Activated T-helper 1 cell treated with anti-CD3 and anti-CD28 coated beads, Interleukin-12 subunit alpha, Interleukin-12 subunit beta, Interleukin-2, Interleukin-4 antibody, amounts not matched to agents 30 ng/mL and 10 ng/mL and 1 ng/mL, durations not matched to agents 14 hours and 24 hours and 36 hours (primary cell): ENCODE measurements around the gene IGSF1. TPM values are rescaled to one million over a fixed set of nuclear protein-coding genes. Genes with fewer than 3 reads are reported as not detected.
"Not testable (repeated sequence)": the region's sequence is repeated elsewhere in the genome, so short reads cannot be mapped to it uniquely, and the experiment has no call there.

Experiments
- DNase-seq: peaks from one replicate; pipeline ENCODE4 v3.0.0; 2021; ENCODE audit warnings: low spot score
- H3K27ac Mint-ChIP-seq: one replicate; pipeline ENCODE4 v1.8.0; 2021; ENCODE audit warnings: mild to moderate bottlenecking, mixed read lengths
- H3K27me3 Mint-ChIP-seq: one replicate; pipeline ENCODE4 v1.8.0; 2022; ENCODE audit warnings: mild to moderate bottlenecking, moderate library complexity, mixed read lengths; ENCODE audit not compliant: insufficient read depth
- H3K36me3 Mint-ChIP-seq: one replicate; pipeline ENCODE4 v1.8.0; 2021; ENCODE audit warnings: low read depth, mixed read lengths
- H3K4me1 Mint-ChIP-seq: one replicate; pipeline ENCODE4 v1.8.0; 2021; ENCODE audit warnings: low read depth, mixed read lengths
- H3K4me3 Mint-ChIP-seq: one replicate; pipeline ENCODE4 v1.8.0; 2021; ENCODE audit warnings: mild to moderate bottlenecking, moderate library complexity, mixed read lengths
- H3K9me3 Mint-ChIP-seq: one replicate; pipeline ENCODE4 v1.8.0; 2021; ENCODE audit warnings: mixed read lengths
- intact Hi-C: fragments of 100-400 bp; cut with micrococcal nuclease; formaldehyde crosslinking; loops from one replicate; pipeline ENCODE4 v1.15.1; 2024
- total RNA-seq: library from RNA; stranded (reverse); gene quantifications from 2 replicates; pipeline ENCODE4 v1.2.3, GENCODE V29; 2022

IGSF1 gene
- total RNA-seq, 1 donor from 2014 or later, result not detected

DNA sequence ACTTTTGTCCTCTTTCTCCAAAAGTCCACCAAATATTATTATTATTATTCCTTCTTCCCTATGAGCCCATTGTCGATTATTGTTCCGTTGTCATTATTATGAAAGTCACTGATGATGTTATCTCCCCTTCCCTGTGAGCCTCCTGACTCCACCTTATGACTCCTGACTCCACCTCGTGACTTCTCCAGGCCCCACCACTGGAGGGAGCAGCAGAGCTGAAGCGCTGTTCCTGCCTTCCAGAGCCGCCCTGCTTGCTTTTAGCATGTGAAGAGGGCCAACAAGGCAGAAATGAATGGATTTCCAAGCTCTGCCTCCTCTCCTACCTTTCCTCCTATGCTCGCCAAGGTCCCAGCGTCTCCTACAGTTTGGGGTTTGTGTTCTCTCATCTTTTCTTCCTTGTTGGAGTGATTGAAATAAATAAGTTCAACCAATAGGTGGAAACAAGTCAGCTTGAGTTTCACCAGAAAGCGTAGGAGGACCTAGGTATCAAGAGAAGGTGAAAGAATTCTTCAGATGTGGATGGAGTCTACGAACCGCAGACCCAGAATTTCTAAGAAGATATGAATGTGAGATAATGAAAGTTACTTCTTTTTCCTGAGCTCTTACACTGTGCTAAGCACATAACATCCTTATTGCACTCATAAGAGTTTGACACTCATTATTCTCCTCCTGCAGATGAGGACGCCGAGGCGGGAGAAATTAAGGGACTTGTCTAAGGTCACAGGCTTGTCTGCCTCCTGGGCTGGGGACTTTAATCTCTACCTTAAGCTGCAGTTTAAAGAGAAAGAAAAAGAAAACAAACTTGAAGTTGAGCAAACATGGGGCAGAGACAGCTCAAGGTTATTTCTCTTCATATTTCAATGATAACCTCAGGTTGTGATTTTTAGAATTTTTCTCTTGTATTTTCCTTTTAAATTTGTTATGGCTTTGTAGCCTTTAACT lies 26.1 kb downstream of the IGSF1 start:
- DNase-seq, result no peak
- no peaks in the 10 kb centered on the region for H3K4me1 Mint-ChIP-seq
- intact Hi-C loops, result no loop called here
- H3K36me3 Mint-ChIP-seq, result no peaks in the 10 kb centered on the region
- H3K4me3 Mint-ChIP-seq, result no peak overlapping the region
- H3K9me3 Mint-ChIP-seq, result no peaks in the 10 kb centered on the region
- no peak overlapping the region for H3K27ac Mint-ChIP-seq
- H3K27me3 Mint-ChIP-seq, result no peaks in the 10 kb centered on the region

DNA sequence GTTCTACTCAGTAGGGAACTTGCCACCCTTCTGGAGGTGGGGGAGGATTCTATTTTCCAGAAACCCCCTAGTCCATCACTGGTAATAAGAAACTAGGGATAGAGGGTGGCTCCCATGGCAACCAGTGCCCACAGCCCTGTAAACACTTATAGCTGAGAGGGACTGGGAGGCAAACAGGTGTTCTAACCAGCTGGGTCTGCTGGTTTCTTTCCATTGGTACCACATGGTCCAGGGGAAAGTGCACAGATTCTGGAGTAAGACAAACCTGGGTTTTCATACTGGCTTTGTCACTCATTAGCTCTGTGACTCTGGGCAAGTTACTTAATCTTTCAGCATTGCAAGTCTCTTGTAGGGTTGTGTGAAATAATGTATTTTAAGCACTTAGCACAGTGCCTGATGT lies 26.9 kb downstream of the IGSF1 start:
- H3K4me3 Mint-ChIP-seq, result no peak overlapping the region
- DNase-seq, result no peak
- H3K27me3 Mint-ChIP-seq, result no peaks in the 10 kb centered on the region
- H3K9me3 Mint-ChIP-seq, result no peaks in the 10 kb centered on the region
- no peaks in the 10 kb centered on the region for H3K4me1 Mint-ChIP-seq
- no peak overlapping the region for H3K27ac Mint-ChIP-seq
- intact Hi-C loops, result no loop called here
- H3K36me3 Mint-ChIP-seq, result no peaks in the 10 kb centered on the region

DNA sequence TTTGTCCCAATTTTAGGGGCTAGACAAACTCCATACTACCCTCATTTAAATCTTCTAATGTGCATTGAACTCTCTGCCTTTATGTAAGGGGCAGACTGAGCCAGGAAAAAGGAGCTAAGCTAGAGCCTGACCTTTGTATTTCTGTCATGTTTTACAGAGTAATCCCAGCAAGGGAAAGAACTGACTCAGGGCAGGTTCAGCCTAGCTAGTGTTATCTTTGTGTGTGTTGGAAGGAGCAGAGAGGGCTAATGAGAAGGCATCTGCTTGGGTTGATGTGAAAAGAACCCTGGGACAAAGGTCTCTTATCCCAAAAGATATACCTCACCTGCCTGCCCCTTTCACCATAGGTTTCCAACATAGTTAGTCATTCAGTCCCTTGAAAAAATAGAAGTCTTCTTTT lies 31.7 kb downstream of the IGSF1 start:
- Mint-ChIP-seq H3K27ac (no peak overlapping the region), H3K4me3 (no peak overlapping the region), H3K4me1 (no peaks in the 10 kb centered on the region), H3K27me3 (no peaks in the 10 kb centered on the region), H3K9me3 (no peaks in the 10 kb centered on the region), H3K36me3 (no peaks in the 10 kb centered on the region)
- no peak for DNase-seq
- intact Hi-C loops, result no loop called here

DNA sequence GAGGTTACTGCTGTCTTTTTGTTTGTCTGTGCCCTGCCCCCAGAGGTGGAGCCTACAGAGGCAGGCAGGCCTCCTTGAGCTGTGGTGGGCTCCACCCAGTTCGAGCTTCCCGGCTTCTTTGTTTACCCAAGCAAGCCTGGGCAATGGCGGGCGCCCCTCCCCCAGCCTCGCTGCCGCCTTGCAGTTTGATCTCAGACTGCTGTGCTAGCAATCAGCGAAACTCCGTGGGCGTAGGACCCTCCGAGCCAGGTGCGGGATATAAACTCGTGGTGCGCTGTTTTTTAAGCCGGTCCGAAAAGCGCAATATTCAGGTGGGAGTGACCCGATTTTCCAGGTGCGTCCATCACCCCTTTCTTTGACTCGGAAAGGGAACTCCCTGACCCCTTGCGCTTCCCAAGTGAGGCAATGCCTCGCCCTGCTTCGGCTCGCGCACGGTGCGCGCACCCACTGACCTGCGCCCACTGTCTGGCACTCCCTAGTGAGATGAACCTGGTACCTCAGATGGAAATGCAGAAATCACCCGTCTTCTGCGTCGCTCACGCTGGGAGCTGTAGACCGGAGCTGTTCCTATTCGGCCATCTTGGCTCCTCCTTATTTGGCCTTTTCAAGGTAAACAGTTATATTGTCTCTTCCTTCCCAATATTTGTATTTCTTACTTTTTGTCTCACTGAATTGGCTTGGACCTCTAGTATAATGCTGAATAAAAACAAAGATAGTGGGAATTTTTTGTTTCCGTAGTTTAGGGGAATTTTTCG lies 37.9 kb downstream of the IGSF1 start:
- H3K36me3 Mint-ChIP-seq, H3K9me3 Mint-ChIP-seq, intact Hi-C loops, H3K4me3 Mint-ChIP-seq, H3K4me1 Mint-ChIP-seq, H3K27me3 Mint-ChIP-seq, H3K27ac Mint-ChIP-seq, DNase-seq: not testable (repeated sequence)

DNA sequence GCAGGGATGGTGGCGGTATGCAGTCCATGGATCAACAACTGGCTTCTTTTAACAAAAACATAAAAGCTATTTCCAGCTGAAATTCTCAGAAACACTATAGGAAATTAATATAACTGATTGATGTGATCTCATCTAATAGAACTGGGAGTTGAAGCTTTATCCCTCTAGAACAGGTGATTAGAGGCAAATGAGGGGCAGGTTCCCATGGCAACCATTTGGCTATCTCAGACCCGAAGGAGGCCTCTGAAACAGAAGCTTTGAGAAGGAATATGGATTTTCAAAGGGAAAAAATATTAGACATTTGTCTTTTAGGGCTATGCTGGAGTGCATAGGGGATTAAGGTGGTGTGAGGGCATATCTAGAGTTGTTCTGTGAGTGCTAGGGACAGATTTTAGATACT lies 50.0 kb downstream of the IGSF1 start:
- Mint-ChIP-seq H3K27ac (no peak overlapping the region), H3K27me3 (no peaks in the 10 kb centered on the region), H3K9me3 (no peaks in the 10 kb centered on the region), H3K4me1 (no peaks in the 10 kb centered on the region), H3K4me3 (no peak overlapping the region), H3K36me3 (no peaks in the 10 kb centered on the region)
- intact Hi-C loops, result no loop called here
- DNase-seq, result no peak

DNA sequence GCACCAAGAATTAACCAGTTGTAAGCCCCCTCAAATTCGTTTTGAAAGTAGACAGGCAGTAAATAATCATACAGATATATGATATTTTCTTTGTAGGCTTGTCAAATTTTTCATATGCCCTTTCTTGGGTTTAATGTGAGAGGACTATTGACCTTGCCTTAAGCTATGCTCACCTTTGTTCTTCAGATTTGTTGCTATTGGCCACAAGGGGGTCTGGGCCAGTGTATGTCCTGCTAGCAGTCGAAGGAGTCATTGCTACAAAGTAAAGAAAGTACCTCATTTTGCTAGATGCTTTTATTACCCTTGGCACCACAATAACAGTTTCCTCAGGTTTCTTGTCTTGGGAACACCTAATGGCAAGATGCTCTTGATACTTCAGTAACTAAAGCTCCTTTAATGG lies 51.7 kb downstream of the IGSF1 start:
- Mint-ChIP-seq H3K9me3 (no peaks in the 10 kb centered on the region), H3K27ac (no peak overlapping the region), H3K36me3 (no peaks in the 10 kb centered on the region), H3K27me3 (no peaks in the 10 kb centered on the region), H3K4me1 (no peaks in the 10 kb centered on the region), H3K4me3 (no peak overlapping the region)
- DNase-seq, result no peak
- intact Hi-C loops, result no loop called here

DNA sequence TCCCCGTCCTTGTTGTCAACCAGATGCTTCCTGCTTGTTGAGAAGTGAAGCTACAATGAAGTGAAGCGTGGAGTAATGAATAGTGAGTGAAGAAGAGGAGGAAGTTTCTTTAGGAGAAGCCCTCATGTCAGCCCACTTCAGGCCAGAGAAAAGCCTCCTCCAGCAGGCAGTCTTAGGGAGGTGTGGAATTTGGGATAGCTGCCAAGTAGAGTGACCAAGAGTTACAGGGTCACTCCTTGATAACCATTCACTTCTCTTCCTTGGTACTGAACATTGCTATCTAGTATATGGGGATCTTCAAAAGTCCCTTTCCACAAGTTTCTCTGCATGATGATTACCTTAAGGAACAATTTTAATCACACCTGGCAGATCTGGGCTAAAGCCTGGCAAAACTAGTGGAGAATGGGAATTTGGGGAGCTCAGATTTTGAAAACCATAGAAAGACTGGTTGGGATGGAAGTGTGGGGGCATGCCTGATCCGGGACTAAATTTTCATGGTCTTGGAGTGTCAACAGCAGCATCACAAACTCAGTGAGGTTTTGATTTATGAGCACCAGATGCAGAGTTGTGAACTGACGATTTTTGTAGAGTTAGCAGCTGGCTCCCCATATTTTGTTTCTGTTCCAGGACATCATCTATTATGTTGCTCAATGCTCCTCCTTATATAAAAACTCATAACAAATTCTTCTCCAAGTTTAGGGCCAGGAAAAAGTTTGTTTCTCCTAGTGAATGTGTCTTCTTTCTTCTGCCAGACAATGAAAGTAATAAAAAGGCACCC lies 53.1 kb downstream of the IGSF1 start:
- Mint-ChIP-seq H3K27ac (no peak overlapping the region), H3K4me3 (no peak overlapping the region), H3K27me3 (no peaks in the 10 kb centered on the region), H3K9me3 (no peaks in the 10 kb centered on the region), H3K4me1 (no peaks in the 10 kb centered on the region), H3K36me3 (no peaks in the 10 kb centered on the region)
- DNase-seq, result no peak
- intact Hi-C loops, result no loop called here

DNA sequence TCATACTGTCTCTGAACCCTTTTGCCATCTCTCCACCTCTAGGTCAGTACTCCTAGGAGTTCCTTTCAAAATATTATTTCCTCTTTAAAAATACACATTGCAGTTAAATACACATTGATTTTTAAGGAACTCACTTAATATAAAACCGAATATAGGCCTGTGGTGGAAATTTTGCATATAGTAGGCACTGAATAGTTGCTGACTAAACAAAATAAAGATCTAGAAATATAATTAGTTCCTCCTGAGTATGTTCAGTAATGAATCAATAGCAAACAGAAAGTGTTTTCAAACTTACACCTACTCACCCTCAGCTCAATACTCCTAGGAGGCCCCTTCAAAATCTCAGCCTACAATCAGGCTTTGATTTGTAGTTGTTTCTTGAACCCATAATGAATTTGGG lies 61.5 kb downstream of the IGSF1 start:
- Mint-ChIP-seq H3K27me3 (no peaks in the 10 kb centered on the region), H3K4me3 (no peak overlapping the region), H3K27ac (no peak overlapping the region), H3K9me3 (no peaks in the 10 kb centered on the region), H3K4me1 (no peaks in the 10 kb centered on the region), H3K36me3 (no peaks in the 10 kb centered on the region)
- intact Hi-C loops, result no loop called here
- no peak for DNase-seq

DNA sequence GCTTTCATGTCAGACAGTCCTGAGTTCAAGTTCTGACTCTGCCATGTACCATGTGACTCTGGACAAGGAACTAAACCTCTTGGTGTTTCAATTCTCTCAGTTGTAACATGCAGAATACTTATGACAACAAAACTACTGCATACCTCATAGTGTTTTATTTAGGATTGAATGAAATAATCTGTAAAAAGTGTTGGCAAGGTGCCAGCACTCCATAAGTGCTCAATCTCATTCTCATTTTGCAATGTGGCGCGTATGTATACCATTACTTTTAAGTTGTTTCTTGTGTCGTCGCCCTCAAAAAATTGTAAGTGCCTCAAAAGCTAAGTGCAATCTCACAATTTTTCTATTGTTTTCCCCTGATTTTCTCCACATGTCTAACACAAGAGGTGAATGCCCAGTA lies 62.5 kb downstream of the IGSF1 start:
- H3K36me3 Mint-ChIP-seq, result no peaks in the 10 kb centered on the region
- H3K27ac Mint-ChIP-seq, result no peak overlapping the region
- no peak overlapping the region for H3K4me3 Mint-ChIP-seq
- no peaks in the 10 kb centered on the region for H3K27me3 Mint-ChIP-seq
- intact Hi-C loops, result no loop called here
- no peaks in the 10 kb centered on the region for H3K9me3 Mint-ChIP-seq
- no peaks in the 10 kb centered on the region for H3K4me1 Mint-ChIP-seq
- DNase-seq, result no peak

DNA sequence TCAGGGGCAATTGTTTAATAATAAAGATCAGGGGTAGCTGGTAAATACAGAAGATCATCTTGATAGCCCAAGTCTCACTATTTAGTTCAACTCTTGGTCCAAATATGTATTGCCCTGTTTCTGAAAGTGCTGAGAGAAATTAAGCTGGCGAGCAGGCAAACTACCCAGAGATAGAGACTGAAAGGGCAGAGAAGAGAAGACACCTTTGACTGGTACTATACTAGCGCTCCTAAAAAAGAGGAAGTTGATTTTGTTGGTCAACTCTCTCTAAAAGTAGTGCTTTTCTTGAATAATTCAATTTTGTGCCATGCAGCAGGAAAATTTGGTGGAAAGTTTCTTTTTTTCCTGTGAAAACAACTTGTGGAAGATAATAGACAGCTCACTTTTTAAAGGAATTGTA lies 64.0 kb downstream of the IGSF1 start:
- intact Hi-C loops, result no loop called here
- DNase-seq, result no peak
- H3K4me1 Mint-ChIP-seq, result no peaks in the 10 kb centered on the region
- H3K27me3 Mint-ChIP-seq, result no peaks in the 10 kb centered on the region
- no peaks in the 10 kb centered on the region for H3K36me3 Mint-ChIP-seq
- H3K9me3 Mint-ChIP-seq, result no peaks in the 10 kb centered on the region
- no peak overlapping the region for H3K4me3 Mint-ChIP-seq
- H3K27ac Mint-ChIP-seq, result no peak overlapping the region
